Measurements from ENCODE around the gene HTR5A. TPM values are rescaled to one million over a fixed set of nuclear protein-coding genes. Genes with fewer than 3 reads are reported as not detected.
"Not testable (repeated sequence)": the region's sequence is repeated elsewhere in the genome, so short reads cannot be mapped to it uniquely, and the experiment has no call there.

HTR5A gene
- total and polyA plus RNA-seq, 2 experiments from 2014 or later: not detected

DNA sequence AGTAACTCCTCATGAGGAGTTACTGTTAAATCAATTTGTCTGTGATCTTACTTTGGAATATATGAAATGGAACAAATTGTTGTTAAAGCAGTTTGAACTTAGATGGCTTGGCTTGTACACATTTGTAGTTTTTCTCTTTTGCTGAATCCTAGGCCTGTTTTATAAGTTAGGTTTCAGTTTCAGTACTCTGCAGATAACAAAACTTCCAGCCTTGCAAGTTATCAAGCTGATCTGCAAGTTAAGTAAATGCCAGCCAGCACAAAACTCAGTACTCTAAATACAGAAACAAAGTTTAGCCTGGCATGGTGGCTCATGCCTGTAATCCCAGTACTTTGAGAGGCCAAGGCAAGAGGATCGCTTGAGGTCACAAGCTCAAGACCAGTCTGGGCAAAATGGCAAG is 42.2 kb upstream of the HTR5A start (continued):
- TF ChIP-seq, protein P1, sequence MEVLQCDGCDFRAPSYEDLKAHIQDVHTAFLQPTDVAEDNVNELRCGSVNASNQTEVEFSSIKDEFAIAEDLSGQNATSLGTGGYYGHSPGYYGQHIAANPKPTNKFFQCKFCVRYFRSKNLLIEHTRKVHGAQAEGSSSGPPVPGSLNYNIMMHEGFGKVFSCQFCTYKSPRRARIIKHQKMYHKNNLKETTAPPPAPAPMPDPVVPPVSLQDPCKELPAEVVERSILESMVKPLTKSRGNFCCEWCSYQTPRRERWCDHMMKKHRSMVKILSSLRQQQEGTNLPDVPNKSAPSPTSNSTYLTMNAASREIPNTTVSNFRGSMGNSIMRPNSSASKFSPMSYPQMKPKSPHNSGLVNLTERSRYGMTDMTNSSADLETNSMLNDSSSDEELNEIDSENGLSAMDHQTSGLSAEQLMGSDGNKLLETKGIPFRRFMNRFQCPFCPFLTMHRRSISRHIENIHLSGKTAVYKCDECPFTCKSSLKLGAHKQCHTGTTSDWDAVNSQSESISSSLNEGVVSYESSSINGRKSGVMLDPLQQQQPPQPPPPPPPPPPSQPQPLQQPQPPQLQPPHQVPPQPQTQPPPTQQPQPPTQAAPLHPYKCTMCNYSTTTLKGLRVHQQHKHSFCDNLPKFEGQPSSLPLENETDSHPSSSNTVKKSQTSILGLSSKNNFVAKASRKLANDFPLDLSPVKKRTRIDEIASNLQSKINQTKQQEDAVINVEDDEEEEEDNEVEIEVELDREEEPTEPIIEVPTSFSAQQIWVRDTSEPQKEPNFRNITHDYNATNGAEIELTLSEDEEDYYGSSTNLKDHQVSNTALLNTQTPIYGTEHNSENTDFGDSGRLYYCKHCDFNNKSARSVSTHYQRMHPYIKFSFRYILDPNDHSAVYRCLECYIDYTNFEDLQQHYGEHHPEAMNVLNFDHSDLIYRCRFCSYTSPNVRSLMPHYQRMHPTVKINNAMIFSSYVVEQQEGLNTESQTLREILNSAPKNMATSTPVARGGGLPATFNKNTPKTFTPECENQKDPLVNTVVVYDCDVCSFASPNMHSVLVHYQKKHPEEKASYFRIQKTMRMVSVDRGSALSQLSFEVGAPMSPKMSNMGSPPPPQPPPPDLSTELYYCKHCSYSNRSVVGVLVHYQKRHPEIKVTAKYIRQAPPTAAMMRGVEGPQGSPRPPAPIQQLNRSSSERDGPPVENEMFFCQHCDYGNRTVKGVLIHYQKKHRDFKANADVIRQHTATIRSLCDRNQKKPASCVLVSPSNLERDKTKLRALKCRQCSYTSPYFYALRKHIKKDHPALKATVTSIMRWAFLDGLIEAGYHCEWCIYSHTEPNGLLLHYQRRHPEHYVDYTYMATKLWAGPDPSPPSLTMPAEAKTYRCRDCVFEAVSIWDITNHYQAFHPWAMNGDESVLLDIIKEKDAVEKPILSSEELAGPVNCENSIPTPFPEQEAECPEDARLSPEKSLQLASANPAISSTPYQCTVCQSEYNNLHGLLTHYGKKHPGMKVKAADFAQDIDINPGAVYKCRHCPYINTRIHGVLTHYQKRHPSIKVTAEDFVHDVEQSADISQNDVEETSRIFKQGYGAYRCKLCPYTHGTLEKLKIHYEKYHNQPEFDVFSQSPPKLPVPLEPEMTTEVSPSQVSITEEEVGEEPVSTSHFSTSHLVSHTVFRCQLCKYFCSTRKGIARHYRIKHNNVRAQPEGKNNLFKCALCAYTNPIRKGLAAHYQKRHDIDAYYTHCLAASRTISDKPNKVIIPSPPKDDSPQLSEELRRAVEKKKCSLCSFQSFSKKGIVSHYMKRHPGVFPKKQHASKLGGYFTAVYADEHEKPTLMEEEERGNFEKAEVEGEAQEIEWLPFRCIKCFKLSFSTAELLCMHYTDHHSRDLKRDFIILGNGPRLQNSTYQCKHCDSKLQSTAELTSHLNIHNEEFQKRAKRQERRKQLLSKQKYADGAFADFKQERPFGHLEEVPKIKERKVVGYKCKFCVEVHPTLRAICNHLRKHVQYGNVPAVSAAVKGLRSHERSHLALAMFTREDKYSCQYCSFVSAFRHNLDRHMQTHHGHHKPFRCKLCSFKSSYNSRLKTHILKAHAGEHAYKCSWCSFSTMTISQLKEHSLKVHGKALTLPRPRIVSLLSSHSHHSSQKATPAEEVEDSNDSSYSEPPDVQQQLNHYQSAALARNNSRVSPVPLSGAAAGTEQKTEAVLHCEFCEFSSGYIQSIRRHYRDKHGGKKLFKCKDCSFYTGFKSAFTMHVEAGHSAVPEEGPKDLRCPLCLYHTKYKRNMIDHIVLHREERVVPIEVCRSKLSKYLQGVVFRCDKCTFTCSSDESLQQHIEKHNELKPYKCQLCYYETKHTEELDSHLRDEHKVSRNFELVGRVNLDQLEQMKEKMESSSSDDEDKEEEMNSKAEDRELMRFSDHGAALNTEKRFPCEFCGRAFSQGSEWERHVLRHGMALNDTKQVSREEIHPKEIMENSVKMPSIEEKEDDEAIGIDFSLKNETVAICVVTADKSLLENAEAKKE (CRISPR knock-in tag; IDR thresholded peaks at IDR 0.05): no peak
- TF ChIP-seq, protein P2, sequence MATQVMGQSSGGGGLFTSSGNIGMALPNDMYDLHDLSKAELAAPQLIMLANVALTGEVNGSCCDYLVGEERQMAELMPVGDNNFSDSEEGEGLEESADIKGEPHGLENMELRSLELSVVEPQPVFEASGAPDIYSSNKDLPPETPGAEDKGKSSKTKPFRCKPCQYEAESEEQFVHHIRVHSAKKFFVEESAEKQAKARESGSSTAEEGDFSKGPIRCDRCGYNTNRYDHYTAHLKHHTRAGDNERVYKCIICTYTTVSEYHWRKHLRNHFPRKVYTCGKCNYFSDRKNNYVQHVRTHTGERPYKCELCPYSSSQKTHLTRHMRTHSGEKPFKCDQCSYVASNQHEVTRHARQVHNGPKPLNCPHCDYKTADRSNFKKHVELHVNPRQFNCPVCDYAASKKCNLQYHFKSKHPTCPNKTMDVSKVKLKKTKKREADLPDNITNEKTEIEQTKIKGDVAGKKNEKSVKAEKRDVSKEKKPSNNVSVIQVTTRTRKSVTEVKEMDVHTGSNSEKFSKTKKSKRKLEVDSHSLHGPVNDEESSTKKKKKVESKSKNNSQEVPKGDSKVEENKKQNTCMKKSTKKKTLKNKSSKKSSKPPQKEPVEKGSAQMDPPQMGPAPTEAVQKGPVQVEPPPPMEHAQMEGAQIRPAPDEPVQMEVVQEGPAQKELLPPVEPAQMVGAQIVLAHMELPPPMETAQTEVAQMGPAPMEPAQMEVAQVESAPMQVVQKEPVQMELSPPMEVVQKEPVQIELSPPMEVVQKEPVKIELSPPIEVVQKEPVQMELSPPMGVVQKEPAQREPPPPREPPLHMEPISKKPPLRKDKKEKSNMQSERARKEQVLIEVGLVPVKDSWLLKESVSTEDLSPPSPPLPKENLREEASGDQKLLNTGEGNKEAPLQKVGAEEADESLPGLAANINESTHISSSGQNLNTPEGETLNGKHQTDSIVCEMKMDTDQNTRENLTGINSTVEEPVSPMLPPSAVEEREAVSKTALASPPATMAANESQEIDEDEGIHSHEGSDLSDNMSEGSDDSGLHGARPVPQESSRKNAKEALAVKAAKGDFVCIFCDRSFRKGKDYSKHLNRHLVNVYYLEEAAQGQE (IDR thresholded peaks at IDR 0.05; ENCODE audit: unreplicated experiment): no peak
- no peak for TF ChIP-seq ZNF331 (CRISPR knock-in tag; IDR thresholded peaks at IDR 0.05; ENCODE audit: low read depth)
- TF ChIP-seq NANOG (IDR thresholded peaks at IDR 0.05; ENCODE audit: borderline replicate concordance): no peak

GRCh38 chr7:155032978-155033377 is 37.1 kb upstream of the HTR5A start:
- H3K9me3 Mint-ChIP-seq: peaks cover 15% of the 10 kb centered on the region
- DNase-seq (ENCODE audit: low spot score): peak; percentile 21
- H3K4me1 ChIP-seq (ENCODE audit: insufficient read depth): peaks cover 5% of the 10 kb centered on the region
- H3F3A ChIP-seq (replicated peaks; ENCODE audit: low read depth): no peaks in the 10 kb centered on the region
- no peaks in the 10 kb centered on the region; the same call in 2 of the 3 replicates for H3K4me1 Mint-ChIP-seq
- H3K4me2 ChIP-seq: no peak overlapping the region
- H2AFZ ChIP-seq: no peak overlapping the region
- no peak overlapping the region for H3K27ac Mint-ChIP-seq
- no peaks in the 10 kb centered on the region for H3K79me2 ChIP-seq (replicated peaks; ENCODE audit: insufficient read depth)
- no peaks in the 10 kb centered on the region for H4K20me1 ChIP-seq (replicated peaks; ENCODE audit: insufficient read depth)
- no peak for ATAC-seq
- no peak overlapping the region for H3K27ac ChIP-seq (ENCODE audit: low read depth)
- peaks cover 4% of the 10 kb centered on the region; the same call in 2 of the 3 replicates for H3K36me3 Mint-ChIP-seq (ENCODE audit: low read depth)
- H3K9me2 ChIP-seq (ENCODE audit: insufficient read depth): 0 out of 2 replicates have a peak, but pooled peaks cover 4% of the 10 kb centered on the region
- no peak overlapping the region for H3K4me3 ChIP-seq
- TF ChIP-seq JUNB (IDR thresholded peaks at IDR 0.05; ENCODE audit: unreplicated experiment): no peak
- TF ChIP-seq, protein P3, sequence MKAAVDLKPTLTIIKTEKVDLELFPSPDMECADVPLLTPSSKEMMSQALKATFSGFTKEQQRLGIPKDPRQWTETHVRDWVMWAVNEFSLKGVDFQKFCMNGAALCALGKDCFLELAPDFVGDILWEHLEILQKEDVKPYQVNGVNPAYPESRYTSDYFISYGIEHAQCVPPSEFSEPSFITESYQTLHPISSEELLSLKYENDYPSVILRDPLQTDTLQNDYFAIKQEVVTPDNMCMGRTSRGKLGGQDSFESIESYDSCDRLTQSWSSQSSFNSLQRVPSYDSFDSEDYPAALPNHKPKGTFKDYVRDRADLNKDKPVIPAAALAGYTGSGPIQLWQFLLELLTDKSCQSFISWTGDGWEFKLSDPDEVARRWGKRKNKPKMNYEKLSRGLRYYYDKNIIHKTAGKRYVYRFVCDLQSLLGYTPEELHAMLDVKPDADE (IDR thresholded peaks at IDR 0.05): no peak
- TF ChIP-seq ZNF331 (CRISPR knock-in tag; IDR thresholded peaks at IDR 0.05; ENCODE audit: low read depth): no peak
- peak; percentile 18 to 55; a peak in 3 of 4 replicates for TF ChIP-seq CTCF (conservative IDR thresholded peaks at IDR 0.05; ENCODE audit: low read depth in 2 of 2)
- H3K27me3 Mint-ChIP-seq (ENCODE audit: insufficient read depth, low read depth, poor library complexity): peaks cover 1% of the 10 kb centered on the region
- no peak overlapping the region for H3K4me3 Mint-ChIP-seq
- no peaks in the 10 kb centered on the region for H3K36me3 ChIP-seq (ENCODE audit: insufficient read depth)
- no peaks in the 10 kb centered on the region for H3K27me3 ChIP-seq (ENCODE audit: insufficient read depth)

GRCh38 chr7:155034495-155034894 is 35.6 kb upstream of the HTR5A start:
- not testable (repeated sequence) for H3K27ac Mint-ChIP-seq; H2AFZ ChIP-seq; H3K4me1 Mint-ChIP-seq; H3K79me2 ChIP-seq (replicated peaks; ENCODE audit: insufficient read depth); H3K27me3 Mint-ChIP-seq (ENCODE audit: insufficient read depth, low read depth, poor library complexity); H3K27me3 ChIP-seq (ENCODE audit: insufficient read depth); H3K27ac ChIP-seq (ENCODE audit: low read depth); DNase-seq (ENCODE audit: low spot score); H3K4me1 ChIP-seq (ENCODE audit: insufficient read depth); H3K4me2 ChIP-seq; H3K36me3 ChIP-seq (ENCODE audit: insufficient read depth); H3K36me3 Mint-ChIP-seq (ENCODE audit: low read depth); H3K4me3 ChIP-seq; H3K9me2 ChIP-seq (ENCODE audit: insufficient read depth); H4K20me1 ChIP-seq (replicated peaks; ENCODE audit: insufficient read depth); H3K4me3 Mint-ChIP-seq; ATAC-seq; H3F3A ChIP-seq (replicated peaks; ENCODE audit: low read depth)
- H3K9me3 Mint-ChIP-seq: peaks cover 15% of the 10 kb centered on the region

All from GM23338 (cell line).